Mesodermal cell (in vitro differentiated cells): Measurements from ENCODE around the gene GLB1L.

Experiments used
- H3K27ac ChIP-seq: 2 replicates; pipeline ENCODE4 v1.7.0; 2013; ENCODE audit warnings: mild to moderate bottlenecking, low read depth, low read length, moderate library complexity; ENCODE audit not compliant: severe bottlenecking
- H3K36me3 ChIP-seq: 2 replicates; pipeline ENCODE4 v1.7.1; 2013; ENCODE audit warnings: mild to moderate bottlenecking, low read length, moderate library complexity; ENCODE audit not compliant: control insufficient read depth, insufficient read depth
- H3K4me1 ChIP-seq: one replicate; pipeline ENCODE4 v1.7.1; 2013; ENCODE audit warnings: mild to moderate bottlenecking, low read length; ENCODE audit not compliant: insufficient read depth, control insufficient read depth, poor library complexity, severe bottlenecking
- H3K4me3 ChIP-seq: 2 replicates; pipeline ENCODE4 v1.7.0; 2013; ENCODE audit warnings: low read length, control low read depth, mild to moderate bottlenecking; ENCODE audit not compliant: insufficient read depth, poor library complexity, severe bottlenecking; ENCODE audit errors: extremely low read depth
- H3K9me3 ChIP-seq: 2 replicates; pipeline ENCODE4 v1.7.1; 2013; ENCODE audit warnings: mild to moderate bottlenecking, low read length, moderate library complexity; ENCODE audit not compliant: control insufficient read depth
- WGBS, 2 experiments: methylation state at CpG; one replicate each; pipeline ENCODE4 v1.1.5; 2013; ENCODE audit warnings: missing lambda C conversion rate in 2 of 2; ENCODE audit not compliant: insufficient coverage in 2 of 2; 5-methylcytosine and 5-hydroxymethylcytosine counted together

The GLB1L gene

DNA sequence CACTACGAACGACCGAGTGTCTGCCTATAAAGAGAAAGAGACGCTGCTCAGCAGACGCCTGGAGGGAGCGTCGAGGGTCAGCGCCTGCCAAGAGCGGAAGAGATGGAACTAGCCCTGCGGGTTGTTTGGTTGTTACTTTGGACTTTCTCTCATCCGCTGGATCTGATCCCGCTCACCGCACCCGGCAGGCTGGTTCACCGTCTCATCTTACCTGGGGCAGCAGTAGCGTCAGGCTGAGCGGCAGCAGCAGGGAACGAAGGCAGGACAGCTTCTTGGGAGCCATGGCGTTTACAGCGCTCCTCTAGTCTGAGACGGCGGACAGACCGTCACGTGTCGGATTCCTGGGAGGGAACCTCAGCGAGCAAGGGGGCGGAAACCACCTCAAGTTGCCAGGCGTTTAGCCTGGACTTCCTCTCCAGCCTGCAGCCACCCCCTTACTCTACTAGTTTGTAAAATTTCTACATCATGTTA lies 1.9 kb downstream of the GLB1L start:
- 96 to 97% methylated on average over 22 to 28 of the region's 28 CpGs for WGBS, 2 experiments

DNA sequence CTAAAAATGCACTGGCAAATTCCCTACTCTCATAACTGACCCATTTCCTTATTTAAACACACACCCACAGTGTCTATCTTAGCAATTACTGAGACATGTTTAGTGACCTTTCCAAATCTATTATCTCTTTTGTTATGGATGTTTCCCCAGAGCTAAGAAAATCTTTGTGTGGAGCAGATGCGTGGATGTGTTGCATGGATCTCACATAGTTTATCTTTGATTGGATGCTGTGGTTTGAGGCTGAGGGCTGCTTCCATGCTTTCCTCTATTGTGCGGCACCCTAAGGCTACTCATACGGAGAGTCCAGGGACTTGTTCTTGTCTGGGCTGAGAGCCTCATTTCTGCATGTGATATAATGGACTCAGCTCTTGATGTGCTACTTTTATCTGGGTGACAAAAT lies 10.9 kb downstream of the GLB1L start:
- no peak overlapping the region for H3K27ac ChIP-seq
- H3K36me3 ChIP-seq, result peaks cover 78% of the 10 kb centered on the region
- WGBS, 2 experiments, result 100% methylated on average over 3 of the region's 3 CpGs; no CpG with 5 or more reads in 1 of the 2 experiments
- no peaks in the 10 kb centered on the region for H3K4me1 ChIP-seq
- H3K4me3 ChIP-seq, result no peak overlapping the region
- no peaks in the 10 kb centered on the region for H3K9me3 ChIP-seq

More for the DNA sequence above, 1.9 kb downstream of the GLB1L start:
- H3K4me3 ChIP-seq, result no peak overlapping the region
- peaks cover 26% of the 10 kb centered on the region for H3K36me3 ChIP-seq
- H3K4me1 ChIP-seq, result peaks cover 9% of the 10 kb centered on the region
- no peak overlapping the region for H3K27ac ChIP-seq
- no peaks in the 10 kb centered on the region for H3K9me3 ChIP-seq

- 0% methylated on average over 24 of the region's 24 CpGs for WGBS, 2 experiments
- peak overlapping the region; percentile 86 for H3K4me3 ChIP-seq
- H3K27ac ChIP-seq, result peak overlapping the region; percentile 94
- peaks cover 69% of the 10 kb centered on the region for H3K36me3 ChIP-seq
- no peaks in the 10 kb centered on the region for H3K9me3 ChIP-seq
- H3K4me1 ChIP-seq, result peaks cover 14% of the 10 kb centered on the region
Measured at GRCh38 chr2:219230059-219230540, 15.1 kb downstream of the GLB1L start.

DNA sequence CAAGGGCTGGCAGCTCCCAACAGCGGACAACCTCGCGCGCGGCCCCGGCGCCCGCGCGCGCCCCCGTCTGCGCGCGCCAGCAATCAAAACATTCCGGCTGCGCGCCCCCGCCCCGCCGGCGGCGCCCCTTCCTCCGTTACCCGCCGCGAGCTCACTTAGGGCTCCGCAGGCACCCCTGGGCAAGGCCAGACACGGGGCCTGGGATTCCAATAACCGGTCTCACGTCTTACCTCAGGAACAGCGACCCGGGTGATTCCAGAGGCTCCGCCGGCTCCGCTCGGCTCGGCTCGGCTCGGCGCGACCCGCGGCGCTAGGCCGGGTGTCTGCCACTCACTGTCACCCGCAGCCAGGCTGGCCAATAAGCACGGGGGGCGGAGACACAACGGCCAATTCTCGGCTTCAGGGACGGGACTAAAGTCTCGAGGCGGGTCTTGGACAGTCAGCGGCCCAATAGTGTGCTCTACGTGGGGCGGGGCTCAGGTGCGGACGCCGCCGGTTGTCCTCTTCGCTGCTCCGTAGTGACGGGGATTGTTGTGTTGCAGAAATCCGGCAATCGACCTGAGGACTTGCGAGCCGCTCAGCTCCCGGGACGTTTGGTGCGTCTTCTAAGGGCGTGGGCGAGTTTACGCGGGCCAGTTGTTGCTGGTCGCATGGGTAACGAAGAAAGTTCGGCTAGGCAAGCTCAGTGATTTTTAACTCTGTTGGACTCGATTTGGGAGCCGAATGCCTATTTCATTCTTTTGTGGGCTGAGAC lies 15.8 kb downstream of the GLB1L start, which contains the start of the genes ANKZF1 and ATG9A:
TSS of gene ANKZF1 (plus strand) at position 502 of the 754 bp plus-strand sequence. CDS start 452 bp downstream, outside the sequence.
TSS of gene ATG9A (minus strand) at position 332 of the 754 bp plus-strand sequence. CDS start 1,612 bp downstream, outside the sequence.
- Histone ChIP-seq H3K4me1 (peaks cover 14% of the 10 kb centered on the region), H3K9me3 (no peaks in the 10 kb centered on the region), H3K27ac (peak within 1 kb of the TSS; percentile 94), H3K36me3 (peaks cover 69% of the 10 kb centered on the region), H3K4me3 (peak within 1 kb of the TSS; percentile 86)
- WGBS, 2 experiments, result 0 to 1% methylated on average over 68 to 77 of the region's 80 CpGs

DNA sequence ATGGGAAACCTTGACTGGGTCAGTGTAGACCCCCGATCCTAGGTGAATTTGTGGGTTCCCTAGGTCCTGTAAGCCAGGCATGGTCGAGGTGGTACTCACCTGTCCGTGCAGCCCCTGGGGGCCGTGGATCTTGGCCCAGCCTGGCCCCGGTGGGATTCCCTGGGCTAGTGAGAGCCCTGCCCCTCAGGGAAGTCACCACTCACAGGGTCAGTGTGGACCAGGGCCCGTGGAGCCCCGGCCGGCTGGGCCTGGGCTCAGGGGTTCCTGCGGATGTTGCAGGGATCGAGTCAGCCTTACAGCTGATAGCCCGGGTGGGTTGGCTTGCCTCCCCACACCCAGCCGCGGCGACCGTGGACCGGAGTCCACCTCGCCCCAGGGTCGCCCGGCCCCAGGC lies 16.3 kb downstream of the GLB1L start:
- H3K9me3 ChIP-seq, result no peaks in the 10 kb centered on the region
- H3K4me1 ChIP-seq, result peaks cover 14% of the 10 kb centered on the region
- peak overlapping the region; percentile 94 for H3K27ac ChIP-seq
- peak overlapping the region; percentile 86 for H3K4me3 ChIP-seq
- H3K36me3 ChIP-seq, result peaks cover 69% of the 10 kb centered on the region
- 2 to 5% methylated on average over 15 to 18 of the region's 19 CpGs for WGBS, 2 experiments

DNA sequence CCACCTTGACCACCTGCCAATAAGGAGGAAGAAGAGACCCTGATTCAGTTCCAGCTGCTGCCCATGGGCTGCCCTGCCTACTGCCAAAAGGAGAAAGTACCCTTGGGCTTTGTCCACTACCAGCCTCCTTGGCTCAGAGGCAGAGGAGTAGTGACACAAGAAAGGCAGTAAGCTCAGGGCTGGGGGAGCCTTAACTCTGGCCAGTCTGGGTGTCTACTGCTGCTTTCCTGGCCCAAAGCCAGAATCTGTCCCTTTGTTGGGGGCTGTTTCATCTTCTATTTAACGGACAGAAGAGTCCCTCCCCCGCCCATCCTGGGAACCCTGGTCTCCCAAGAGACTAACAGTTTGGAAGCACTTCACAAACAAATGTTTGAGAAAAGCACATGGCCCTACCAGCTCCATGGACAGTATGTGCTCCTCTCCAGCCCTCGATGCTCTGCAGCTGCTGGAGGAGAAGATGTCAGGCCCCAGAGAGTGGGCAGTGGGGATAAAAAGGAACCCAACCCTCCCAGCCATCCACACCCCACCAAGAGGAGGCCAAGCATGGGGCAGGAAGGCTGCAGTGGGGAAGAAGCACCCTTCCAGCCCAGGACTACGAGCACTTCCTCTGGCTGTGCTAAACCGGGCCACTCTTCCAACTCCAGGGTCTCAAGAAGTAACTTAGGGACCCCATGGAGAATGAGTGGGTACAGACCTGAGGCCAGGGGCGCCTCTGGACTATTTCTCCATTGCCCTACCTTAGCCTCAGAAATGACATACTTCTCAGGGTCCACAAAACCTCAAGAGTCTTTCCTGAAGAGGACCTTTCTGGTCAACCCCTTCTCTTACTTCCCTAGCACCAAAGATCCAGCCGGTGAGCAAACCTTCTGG lies 17.0 kb downstream of the GLB1L start:
- peak overlapping the region; percentile 86 for H3K4me3 ChIP-seq
- H3K9me3 ChIP-seq, result no peaks in the 10 kb centered on the region
- peak overlapping the region; percentile 94 for H3K27ac ChIP-seq
- H3K36me3 ChIP-seq, result peaks cover 69% of the 10 kb centered on the region
- H3K4me1 ChIP-seq, result peaks cover 14% of the 10 kb centered on the region
- 79 to 89% methylated on average over 3 to 5 of the region's 7 CpGs for WGBS, 2 experiments

GRCh38 chr2:219225350-219225749 lies 19.9 kb downstream of the GLB1L start:
- H3K36me3 ChIP-seq, result peaks cover 75% of the 10 kb centered on the region
- WGBS, 2 experiments, result 93 to 95% methylated on average over 3 of the region's 3 CpGs
- no peak overlapping the region for H3K4me3 ChIP-seq
- peaks cover 14% of the 10 kb centered on the region for H3K4me1 ChIP-seq
- no peaks in the 10 kb centered on the region for H3K9me3 ChIP-seq
- no peak overlapping the region for H3K27ac ChIP-seq

DNA sequence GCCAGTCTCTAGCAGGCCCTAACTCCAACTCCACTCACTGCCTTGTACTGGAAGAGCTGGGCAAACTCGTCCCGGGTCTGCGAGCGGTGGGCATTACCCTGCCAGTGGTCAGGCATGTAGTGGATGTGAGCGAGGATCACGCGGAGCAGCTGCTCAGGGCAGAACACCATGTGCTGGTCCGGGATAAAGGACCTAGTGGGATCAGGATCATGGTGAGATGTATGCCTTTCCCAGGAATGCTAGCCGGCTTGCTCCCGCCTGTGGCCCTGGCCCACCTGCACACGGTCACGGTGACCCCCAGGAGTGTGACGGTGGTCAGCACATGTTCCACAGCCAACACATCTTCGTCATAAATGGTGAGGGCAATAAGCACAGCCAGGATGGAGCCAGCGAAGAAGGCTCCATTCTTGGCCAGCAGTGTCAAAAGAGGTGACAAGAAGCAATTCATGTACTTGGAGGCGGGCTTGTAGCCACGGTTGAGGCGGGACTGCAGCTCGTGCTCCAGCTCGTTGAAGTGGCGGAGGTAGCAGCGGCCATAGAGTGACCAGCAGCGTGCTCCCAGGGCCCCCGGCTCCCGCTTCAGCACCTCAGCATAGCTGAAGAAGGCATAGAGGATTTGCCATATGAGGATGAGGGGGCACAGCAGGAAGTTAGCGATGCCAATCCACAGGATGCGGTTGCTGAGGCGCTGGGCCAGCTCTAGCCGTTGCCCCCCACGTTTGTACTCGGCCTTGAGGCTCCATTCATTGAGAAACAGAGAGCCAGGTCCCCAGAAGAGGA lies 21.2 kb downstream of the GLB1L start:
- Histone ChIP-seq H3K9me3 (no peaks in the 10 kb centered on the region), H3K27ac (no peak overlapping the region), H3K4me1 (peaks cover 16% of the 10 kb centered on the region), H3K36me3 (peaks cover 82% of the 10 kb centered on the region), H3K4me3 (no peak overlapping the region)
- WGBS, 2 experiments, result 95 to 97% methylated on average over 24 to 30 of the region's 31 CpGs

GRCh38 chr2:219221957-219222518 lies 23.2 kb downstream of the GLB1L start:
- H3K4me3 ChIP-seq, result no peak overlapping the region
- no peaks in the 10 kb centered on the region for H3K9me3 ChIP-seq
- no peak overlapping the region for H3K27ac ChIP-seq
- H3K36me3 ChIP-seq, result peaks cover 71% of the 10 kb centered on the region
- 95 to 97% methylated on average over 13 to 15 of the region's 16 CpGs for WGBS, 2 experiments
- H3K4me1 ChIP-seq, result peaks cover 7% of the 10 kb centered on the region
